Upper lobe of left lung (tissue), 4 donors: ENCODE measurements around the gene GTPBP4.

Experiments
- CTCF ChIP-seq, 6 experiments: fragments of 450-650 bp in 4 of 6; fragments of 200-600 bp in 2 of 6; sonication (generic) in 2 of 6; IDR thresholded peaks; one replicate each; pipeline ENCODE4 v1.5.1; 2016 to 2019; ENCODE audit warnings: antibody characterized with exemption in 6 of 6
- EP300 ChIP-seq, 4 donors: sonication (generic); formaldehyde crosslinking; IDR thresholded peaks; one replicate each; pipeline ENCODE4 v1.5.1; 2017; ENCODE audit warnings: antibody characterized with exemption in 4 of 4, control low read depth in 2 of 4
- POLR2AphosphoS5 ChIP-seq, 2 donors: sonication (generic); formaldehyde crosslinking; IDR thresholded peaks; one replicate each; pipeline ENCODE4 v1.5.1; 2017; ENCODE audit warnings: antibody characterized with exemption in 2 of 2

- TF ChIP-seq CTCF (IDR thresholded peaks at IDR 0.05) (no peak), EP300 (IDR thresholded peaks at IDR 0.05) (no peak), POLR2AphosphoS5 (IDR thresholded peaks at IDR 0.05) (no peak)
Measured at GRCh38 chr10:986881-987619, 1.2 kb upstream of the GTPBP4 start.
